GM12878 (cell line): ENCODE measurements around the gene PLVAP. TPM values are rescaled to one million over a fixed set of nuclear protein-coding genes. Genes with fewer than 3 reads are reported as not detected.
A peak's percentile ranks its signal among the peaks of the same experiment; 100 is the strongest.

Experiments used
- ATF3 ChIP-seq: IDR thresholded peaks from 2 replicates; pipeline ENCODE4 v1.6.1; 2011; ENCODE audit warnings: low read depth, mild to moderate bottlenecking, low read length, moderate library complexity, borderline replicate concordance; ENCODE audit errors: extremely low read depth
- CEBPB ChIP-seq, 2 experiments: fragments of 150-350 bp in 1 of 2; IDR thresholded peaks; 2 replicates each; pipeline ENCODE4 v1.6.1; 2012 to 2014; ENCODE audit warnings: low read depth in 2 of 2, low read length in 2 of 2, borderline replicate concordance in 1 of 2, inconsistent platforms in 1 of 2
- DPF2 ChIP-seq: fragments of 450-650 bp; IDR thresholded peaks from 2 replicates; pipeline ENCODE4 v1.6.1; 2017; ENCODE audit warnings: mild to moderate bottlenecking
- ELK1 ChIP-seq: IDR thresholded peaks from 2 replicates; pipeline ENCODE4 v1.6.1; 2012; ENCODE audit warnings: low read depth, low read length, improper control_type of control experiment
- NR2C2 ChIP-seq: IDR thresholded peaks from 2 replicates; pipeline ENCODE4 v1.6.1; 2011; ENCODE audit warnings: borderline replicate concordance, low read depth; ENCODE audit not compliant: control insufficient read depth, insufficient read length
- NRF1 ChIP-seq: conservative IDR thresholded peaks from 2 replicates; pipeline ENCODE4 v1.6.1; 2011; ENCODE audit warnings: mild to moderate bottlenecking, low read depth, low read length, improper control_type of control experiment
- PAX5 ChIP-seq: IDR thresholded peaks from 2 replicates; pipeline ENCODE4 v1.6.1; 2011; ENCODE audit warnings: low read depth, low read length, borderline replicate concordance
- RB1 ChIP-seq: fragments of 450-650 bp; formaldehyde crosslinking; IDR thresholded peaks from 2 replicates; pipeline ENCODE4 v1.6.1; 2017; ENCODE audit warnings: mild to moderate bottlenecking, borderline replicate concordance
- RELA ChIP-seq: fragments of 450-650 bp; IDR thresholded peaks from 2 replicates; pipeline ENCODE4 v1.8.0; 2014; ENCODE audit warnings: borderline replicate concordance; ENCODE audit not compliant: partially characterized antibody
- TCF7 ChIP-seq: IDR thresholded peaks from 2 replicates; pipeline ENCODE4 v1.6.1; 2014; ENCODE audit warnings: antibody characterized with exemption, borderline replicate concordance
- ZNF217 ChIP-seq: fragments of 450-650 bp; IDR thresholded peaks from 2 replicates; pipeline ENCODE4 v1.6.1; 2017; ENCODE audit warnings: antibody characterized with exemption, mild to moderate bottlenecking
- ZSCAN29 ChIP-seq: fragments of 450-650 bp; IDR thresholded peaks from 2 replicates; pipeline ENCODE4 v1.6.1; 2017; ENCODE audit warnings: mild to moderate bottlenecking, moderate library complexity
- polyA plus RNA-seq, 11 experiments: library from polyadenylated mRNA; depleted of rRNA in 4 of 11; unstranded in 6 of 11; stranded (reverse) in 5 of 11; fragments of >200 nt; fragmentation: Nextera tagmentation in 4 of 11; fragmentation: Illumina TruSeq in 1 of 11; extraction: Ambion mirVana in 4 of 11; extraction: Trizol in 1 of 11; gene quantifications; 1 replicate in 1 of 11; 2 replicates in 10 of 11; pipeline versions ENCODE4 v1.2.1 to v1.2.3, GENCODE V29; 2011 to 2016; ENCODE audit warnings: inconsistent platforms in 2 of 11, missing spikeins in 2 of 11, low read depth in 1 of 11
- total RNA-seq, 4 experiments: library from RNA; depleted of rRNA in 3 of 4; stranded (reverse); fragments of >200 nt in 3 of 4; fragmentation: Illumina TruSeq in 1 of 4; extraction: Trizol in 1 of 4; gene quantifications; 2 replicates each; pipeline versions ENCODE4 v1.2.1 to v1.2.3, GENCODE V29; 2013 to 2021
- TF ChIP-seq, protein P1 (sequence below): IDR thresholded peaks from 2 replicates; pipeline ENCODE4 v1.6.1; 2012; ENCODE audit warnings: low read depth, low read length, improper control_type of control experiment
- TF ChIP-seq, protein P2 (sequence below): fragments of 450-650 bp; IDR thresholded peaks from 2 replicates; pipeline ENCODE4 v1.6.1; 2014; ENCODE audit warnings: mild to moderate bottlenecking
- TF ChIP-seq, protein P3 (sequence below): IDR thresholded peaks from 2 replicates; pipeline ENCODE4 v1.6.1; 2012; ENCODE audit warnings: improper control_type of control experiment, low read depth, low read length; ENCODE audit not compliant: insufficient replicate concordance
- TF ChIP-seq, protein P4 (sequence below): fragments of 450-650 bp; IDR thresholded peaks from 2 replicates; pipeline ENCODE4 v1.6.1; 2017; ENCODE audit warnings: mild to moderate bottlenecking, moderate library complexity

Gene PLVAP
- total and polyA plus RNA-seq, 10 of the 15 experiments (the other 5 are each of a cell fraction or from before 2014, with no cell fraction given): 0.03 to 0.54 (median 0.06) TPM; not detected in 4

GRCh38 chr19:17305517-17306284 is 71.4 kb downstream of the PLVAP start, which contains the start of gene MRPL34 (continued):
- TF ChIP-seq, protein P1, sequence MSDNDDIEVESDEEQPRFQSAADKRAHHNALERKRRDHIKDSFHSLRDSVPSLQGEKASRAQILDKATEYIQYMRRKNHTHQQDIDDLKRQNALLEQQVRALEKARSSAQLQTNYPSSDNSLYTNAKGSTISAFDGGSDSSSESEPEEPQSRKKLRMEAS: no peak; the same call in 1 of the 2 replicates
- TF ChIP-seq RB1 (peak; percentile 92), DPF2 (peak; percentile 67), NR2C2 (no peak), ZNF217 (peak; percentile 51; the same call in 1 of the 2 replicates), ATF3 (0 out of 2 replicates have a peak, but pooled peaks have one; percentile 31), RELA (peak; percentile 43), ZSCAN29 (0 out of 2 replicates have a peak, but pooled peaks have one; percentile 28), ELK1 (no peak), PAX5 (no peak; the same call in 1 of the 2 replicates), NRF1 (peak; percentile 82), CEBPB (IDR thresholded peaks at IDR 0.05; ENCODE audit: borderline replicate concordance in 1 of 2, low read depth in 2 of 2, low read length in 2 of 2) (no peak), TCF7 (no peak)
- TF ChIP-seq, protein P2, sequence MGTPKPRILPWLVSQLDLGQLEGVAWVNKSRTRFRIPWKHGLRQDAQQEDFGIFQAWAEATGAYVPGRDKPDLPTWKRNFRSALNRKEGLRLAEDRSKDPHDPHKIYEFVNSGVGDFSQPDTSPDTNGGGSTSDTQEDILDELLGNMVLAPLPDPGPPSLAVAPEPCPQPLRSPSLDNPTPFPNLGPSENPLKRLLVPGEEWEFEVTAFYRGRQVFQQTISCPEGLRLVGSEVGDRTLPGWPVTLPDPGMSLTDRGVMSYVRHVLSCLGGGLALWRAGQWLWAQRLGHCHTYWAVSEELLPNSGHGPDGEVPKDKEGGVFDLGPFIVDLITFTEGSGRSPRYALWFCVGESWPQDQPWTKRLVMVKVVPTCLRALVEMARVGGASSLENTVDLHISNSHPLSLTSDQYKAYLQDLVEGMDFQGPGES: no peak
- TF ChIP-seq, protein P3, sequence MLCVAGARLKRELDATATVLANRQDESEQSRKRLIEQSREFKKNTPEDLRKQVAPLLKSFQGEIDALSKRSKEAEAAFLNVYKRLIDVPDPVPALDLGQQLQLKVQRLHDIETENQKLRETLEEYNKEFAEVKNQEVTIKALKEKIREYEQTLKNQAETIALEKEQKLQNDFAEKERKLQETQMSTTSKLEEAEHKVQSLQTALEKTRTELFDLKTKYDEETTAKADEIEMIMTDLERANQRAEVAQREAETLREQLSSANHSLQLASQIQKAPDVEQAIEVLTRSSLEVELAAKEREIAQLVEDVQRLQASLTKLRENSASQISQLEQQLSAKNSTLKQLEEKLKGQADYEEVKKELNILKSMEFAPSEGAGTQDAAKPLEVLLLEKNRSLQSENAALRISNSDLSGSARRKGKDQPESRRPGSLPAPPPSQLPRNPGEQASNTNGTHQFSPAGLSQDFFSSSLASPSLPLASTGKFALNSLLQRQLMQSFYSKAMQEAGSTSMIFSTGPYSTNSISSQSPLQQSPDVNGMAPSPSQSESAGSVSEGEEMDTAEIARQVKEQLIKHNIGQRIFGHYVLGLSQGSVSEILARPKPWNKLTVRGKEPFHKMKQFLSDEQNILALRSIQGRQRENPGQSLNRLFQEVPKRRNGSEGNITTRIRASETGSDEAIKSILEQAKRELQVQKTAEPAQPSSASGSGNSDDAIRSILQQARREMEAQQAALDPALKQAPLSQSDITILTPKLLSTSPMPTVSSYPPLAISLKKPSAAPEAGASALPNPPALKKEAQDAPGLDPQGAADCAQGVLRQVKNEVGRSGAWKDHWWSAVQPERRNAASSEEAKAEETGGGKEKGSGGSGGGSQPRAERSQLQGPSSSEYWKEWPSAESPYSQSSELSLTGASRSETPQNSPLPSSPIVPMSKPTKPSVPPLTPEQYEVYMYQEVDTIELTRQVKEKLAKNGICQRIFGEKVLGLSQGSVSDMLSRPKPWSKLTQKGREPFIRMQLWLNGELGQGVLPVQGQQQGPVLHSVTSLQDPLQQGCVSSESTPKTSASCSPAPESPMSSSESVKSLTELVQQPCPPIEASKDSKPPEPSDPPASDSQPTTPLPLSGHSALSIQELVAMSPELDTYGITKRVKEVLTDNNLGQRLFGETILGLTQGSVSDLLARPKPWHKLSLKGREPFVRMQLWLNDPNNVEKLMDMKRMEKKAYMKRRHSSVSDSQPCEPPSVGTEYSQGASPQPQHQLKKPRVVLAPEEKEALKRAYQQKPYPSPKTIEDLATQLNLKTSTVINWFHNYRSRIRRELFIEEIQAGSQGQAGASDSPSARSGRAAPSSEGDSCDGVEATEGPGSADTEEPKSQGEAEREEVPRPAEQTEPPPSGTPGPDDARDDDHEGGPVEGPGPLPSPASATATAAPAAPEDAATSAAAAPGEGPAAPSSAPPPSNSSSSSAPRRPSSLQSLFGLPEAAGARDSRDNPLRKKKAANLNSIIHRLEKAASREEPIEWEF: peak; percentile 43
- TF ChIP-seq, protein P4, sequence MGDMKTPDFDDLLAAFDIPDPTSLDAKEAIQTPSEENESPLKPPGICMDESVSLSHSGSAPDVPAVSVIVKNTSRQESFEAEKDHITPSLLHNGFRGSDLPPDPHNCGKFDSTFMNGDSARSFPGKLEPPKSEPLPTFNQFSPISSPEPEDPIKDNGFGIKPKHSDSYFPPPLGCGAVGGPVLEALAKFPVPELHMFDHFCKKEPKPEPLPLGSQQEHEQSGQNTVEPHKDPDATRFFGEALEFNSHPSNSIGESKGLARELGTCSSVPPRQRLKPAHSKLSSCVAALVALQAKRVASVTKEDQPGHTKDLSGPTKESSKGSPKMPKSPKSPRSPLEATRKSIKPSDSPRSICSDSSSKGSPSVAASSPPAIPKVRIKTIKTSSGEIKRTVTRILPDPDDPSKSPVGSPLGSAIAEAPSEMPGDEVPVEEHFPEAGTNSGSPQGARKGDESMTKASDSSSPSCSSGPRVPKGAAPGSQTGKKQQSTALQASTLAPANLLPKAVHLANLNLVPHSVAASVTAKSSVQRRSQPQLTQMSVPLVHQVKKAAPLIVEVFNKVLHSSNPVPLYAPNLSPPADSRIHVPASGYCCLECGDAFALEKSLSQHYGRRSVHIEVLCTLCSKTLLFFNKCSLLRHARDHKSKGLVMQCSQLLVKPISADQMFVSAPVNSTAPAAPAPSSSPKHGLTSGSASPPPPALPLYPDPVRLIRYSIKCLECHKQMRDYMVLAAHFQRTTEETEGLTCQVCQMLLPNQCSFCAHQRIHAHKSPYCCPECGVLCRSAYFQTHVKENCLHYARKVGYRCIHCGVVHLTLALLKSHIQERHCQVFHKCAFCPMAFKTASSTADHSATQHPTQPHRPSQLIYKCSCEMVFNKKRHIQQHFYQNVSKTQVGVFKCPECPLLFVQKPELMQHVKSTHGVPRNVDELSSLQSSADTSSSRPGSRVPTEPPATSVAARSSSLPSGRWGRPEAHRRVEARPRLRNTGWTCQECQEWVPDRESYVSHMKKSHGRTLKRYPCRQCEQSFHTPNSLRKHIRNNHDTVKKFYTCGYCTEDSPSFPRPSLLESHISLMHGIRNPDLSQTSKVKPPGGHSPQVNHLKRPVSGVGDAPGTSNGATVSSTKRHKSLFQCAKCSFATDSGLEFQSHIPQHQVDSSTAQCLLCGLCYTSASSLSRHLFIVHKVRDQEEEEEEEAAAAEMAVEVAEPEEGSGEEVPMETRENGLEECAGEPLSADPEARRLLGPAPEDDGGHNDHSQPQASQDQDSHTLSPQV: no peak
